Measurements from ENCODE around the gene RTEL1. TPM values are rescaled to one million over a fixed set of nuclear protein-coding genes. Genes with fewer than 3 reads are reported as not detected.

Gene RTEL1
- total RNA-seq, 2 donors from 2014 or later, result 4.8 to 9.2 TPM

GRCh38 chr20:63701329-63702035, 43.4 kb downstream of the RTEL1 start:
- Histone ChIP-seq H3K4me1 (peaks cover 0 to 43% of the 10 kb centered on the region in 2 donors), H3K27ac (no peak overlapping the region), H3K27me3 (no peaks in the 10 kb centered on the region), H3K4me3 (no peak overlapping the region), H3K36me3 (peaks cover 27% of the 10 kb centered on the region), H3K9me3 (no peaks in the 10 kb centered on the region)
- TF ChIP-seq CTCF (IDR thresholded peaks at IDR 0.05), result no peak
- DNase-seq (ENCODE audit: low spot score), result no peak

- no peak overlapping the region for H3K27ac ChIP-seq
- no peak for TF ChIP-seq CTCF (IDR thresholded peaks at IDR 0.05)
- no peak for DNase-seq (ENCODE audit: low spot score)
- H3K4me3 ChIP-seq, result no peak overlapping the region
- H3K36me3 ChIP-seq, result peaks cover 27% of the 10 kb centered on the region
- no peaks in the 10 kb centered on the region for H3K9me3 ChIP-seq
- H3K4me1 ChIP-seq, result peaks cover 0 to 43% of the 10 kb centered on the region in 2 donors
- H3K27me3 ChIP-seq, result no peaks in the 10 kb centered on the region
Measured at GRCh38 chr20:63702036-63702665, 44.0 kb downstream of the RTEL1 start.

- TF ChIP-seq CTCF (IDR thresholded peaks at IDR 0.05), result no peak
- no peak overlapping the region for H3K4me3 ChIP-seq
- no peaks in the 10 kb centered on the region for H3K9me3 ChIP-seq
- peaks cover 0 to 36% of the 10 kb centered on the region in 2 donors for H3K4me1 ChIP-seq
- H3K27ac ChIP-seq, result no peak overlapping the region
- H3K27me3 ChIP-seq, result no peaks in the 10 kb centered on the region
- peaks cover 27% of the 10 kb centered on the region for H3K36me3 ChIP-seq
- no peak for DNase-seq (ENCODE audit: low spot score)
Measured at GRCh38 chr20:63702751-63703470, 44.8 kb downstream of the RTEL1 start.

GRCh38 chr20:63703471-63703975, 45.4 kb downstream of the RTEL1 start:
- DNase-seq (ENCODE audit: low spot score), result no peak
- Histone ChIP-seq H3K27me3 (no peaks in the 10 kb centered on the region), H3K4me3 (no peak overlapping the region), H3K27ac (no peak overlapping the region), H3K36me3 (peaks cover 27% of the 10 kb centered on the region), H3K9me3 (no peaks in the 10 kb centered on the region), H3K4me1 (peaks cover 0 to 33% of the 10 kb centered on the region in 2 donors)
- TF ChIP-seq CTCF (IDR thresholded peaks at IDR 0.05), result no peak

- H3K9me3 ChIP-seq, result no peaks in the 10 kb centered on the region
- H3K27ac ChIP-seq, result no peak overlapping the region
- H3K4me1 ChIP-seq, result peaks cover 0 to 33% of the 10 kb centered on the region in 2 donors
- H3K27me3 ChIP-seq, result no peaks in the 10 kb centered on the region
- no peak for DNase-seq (ENCODE audit: low spot score)
- TF ChIP-seq CTCF (IDR thresholded peaks at IDR 0.05), result no peak
- H3K36me3 ChIP-seq, result peaks cover 27% of the 10 kb centered on the region
- H3K4me3 ChIP-seq, result no peak overlapping the region
Measured at GRCh38 chr20:63703976-63704748, 46.0 kb downstream of the RTEL1 start.

Data from right atrium auricular region (tissue), 2 donors.